ENCODE measurements around the gene CADPS2.
"Not testable (repeated sequence)": the region's sequence is repeated elsewhere in the genome, so short reads cannot be mapped to it uniquely, and the experiment has no call there.

The CADPS2 gene

DNA sequence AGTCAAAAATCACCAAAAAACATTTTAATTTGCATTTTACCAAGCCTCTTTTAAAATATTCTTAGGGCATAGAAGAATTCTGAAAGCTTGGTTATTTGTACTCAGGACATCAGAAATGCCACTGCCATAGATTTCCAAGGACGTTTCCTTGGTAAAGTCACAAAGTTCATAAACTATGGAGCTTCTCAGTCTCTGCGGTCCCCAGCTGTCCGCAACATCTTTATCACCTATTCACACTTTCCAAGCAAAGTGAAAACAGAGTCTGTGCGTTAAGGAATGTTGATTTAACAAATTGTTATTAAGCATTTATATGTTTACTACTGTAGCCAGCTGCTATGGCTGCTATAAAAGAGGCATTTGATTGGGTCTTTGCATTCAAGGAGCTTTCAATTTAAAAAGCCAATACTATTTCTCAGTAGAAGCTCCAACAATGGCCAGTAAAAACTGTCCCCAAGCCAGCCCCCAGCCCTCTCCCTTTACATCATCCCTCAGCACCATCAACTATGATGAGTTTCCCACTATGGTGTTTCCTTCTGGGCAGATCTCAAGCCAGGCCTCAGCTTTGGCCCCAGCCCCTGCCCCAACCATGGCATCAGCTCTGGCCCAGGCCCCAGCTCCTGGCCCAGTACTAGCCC is 36.8 kb downstream of the CADPS2 start:
- no peak for DNase-seq

DNA sequence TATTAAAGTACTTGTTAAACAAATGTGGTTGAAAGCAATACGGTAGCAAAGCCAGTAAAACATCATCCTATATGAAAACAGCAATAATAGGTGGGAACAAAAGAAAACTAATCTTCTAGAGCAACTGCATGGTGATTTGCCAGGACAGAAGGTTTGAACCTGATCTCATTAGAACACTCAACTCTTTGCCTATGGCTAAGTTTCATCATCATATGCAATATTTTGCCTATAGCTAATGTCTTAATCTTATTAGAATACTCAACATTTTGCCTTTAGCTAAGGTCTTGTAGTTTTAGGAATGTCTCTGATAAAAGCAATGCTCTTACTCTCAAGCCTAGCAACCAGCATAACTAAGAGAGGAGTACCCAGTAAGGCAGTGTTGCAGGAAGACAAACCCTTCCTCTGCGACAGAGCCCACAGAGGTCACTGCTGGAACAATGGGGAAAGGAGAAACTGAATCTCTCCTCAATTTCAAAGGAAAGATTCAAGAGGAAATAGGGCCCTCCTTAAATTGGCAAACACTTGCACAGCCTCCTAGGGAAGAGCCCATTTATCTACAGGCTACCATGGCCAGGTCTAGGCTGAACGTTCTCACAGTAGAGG is 38.3 kb downstream of the CADPS2 start:
- DNase-seq, result no peak

GRCh38 chr7:122846591-122846990 is 39.7 kb downstream of the CADPS2 start:
- DNase-seq, result no peak

DNA sequence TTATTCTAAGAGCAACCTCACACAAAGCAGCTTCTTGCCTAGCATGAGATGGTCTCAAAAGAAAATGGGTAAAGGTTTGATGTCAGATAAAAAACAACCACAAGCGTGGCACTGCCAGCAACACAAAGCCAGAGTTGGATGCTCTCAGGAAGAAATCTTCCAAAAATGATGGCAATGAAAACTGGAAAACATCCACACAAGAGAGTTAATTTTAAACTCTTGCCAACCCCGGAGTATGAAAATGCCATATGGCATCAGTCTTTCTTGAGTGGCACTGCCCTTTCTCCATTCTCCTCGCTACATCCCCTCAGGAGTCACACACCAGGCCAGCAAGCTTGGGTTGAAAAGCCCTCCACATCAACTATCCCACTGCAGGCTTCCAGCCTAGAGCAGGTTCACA is 41.0 kb downstream of the CADPS2 start:
- DNase-seq, result no peak

DNA sequence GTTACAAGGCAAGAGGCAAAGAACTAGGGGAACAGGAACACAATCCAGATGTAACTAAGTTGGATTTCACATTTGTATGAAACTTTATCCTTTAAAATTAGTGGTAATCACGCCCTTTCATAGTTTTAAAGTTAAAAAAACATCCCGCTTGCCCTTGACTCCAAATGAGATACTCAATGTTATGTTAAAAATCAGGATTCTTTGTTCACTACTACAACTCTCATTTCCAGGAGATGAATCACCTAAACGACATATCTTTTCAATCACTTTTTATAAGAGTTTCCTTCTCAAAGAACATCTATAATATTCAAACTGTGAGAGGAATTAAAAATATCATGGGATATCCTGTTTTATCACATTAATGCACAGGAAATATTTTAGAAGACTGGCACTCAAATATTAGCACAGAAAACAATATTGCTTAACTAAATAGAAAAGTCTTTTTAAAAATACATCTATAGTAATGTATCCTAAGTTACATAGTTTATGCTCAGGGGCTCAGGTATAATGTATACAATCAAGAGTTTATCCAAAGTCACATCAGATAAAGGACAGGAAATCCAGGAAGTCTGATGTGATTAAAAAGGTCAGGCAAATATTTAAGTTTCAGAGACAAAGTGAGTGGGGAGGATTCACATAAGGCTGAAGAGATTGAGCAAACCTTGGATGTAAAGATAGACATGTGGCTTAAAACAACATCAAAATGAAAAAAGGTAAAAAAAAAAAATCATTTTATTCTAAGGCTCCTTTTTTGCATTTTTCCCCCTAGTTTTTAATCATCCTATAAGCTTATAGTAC is 41.9 kb downstream of the CADPS2 start:
- DNase-seq, result no peak

DNA sequence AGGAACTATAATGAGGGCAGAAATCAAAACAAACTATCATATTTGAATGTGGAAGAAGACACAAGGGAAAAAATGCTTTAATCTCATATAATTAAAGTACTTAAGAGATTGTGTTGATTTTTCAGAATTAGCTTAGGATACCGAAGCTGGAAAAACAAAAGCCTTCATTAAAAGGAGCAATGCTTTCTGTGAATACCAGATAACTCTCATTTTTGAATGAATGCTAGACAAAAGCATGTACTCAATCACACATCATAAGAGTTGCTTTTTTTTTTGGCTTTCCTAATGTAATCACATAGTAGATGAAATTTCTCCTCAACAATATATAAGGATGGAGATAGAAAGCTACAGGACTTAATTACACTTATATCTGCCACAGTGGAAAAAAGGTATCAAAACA is 43.3 kb downstream of the CADPS2 start:
- no peak for DNase-seq

DNA sequence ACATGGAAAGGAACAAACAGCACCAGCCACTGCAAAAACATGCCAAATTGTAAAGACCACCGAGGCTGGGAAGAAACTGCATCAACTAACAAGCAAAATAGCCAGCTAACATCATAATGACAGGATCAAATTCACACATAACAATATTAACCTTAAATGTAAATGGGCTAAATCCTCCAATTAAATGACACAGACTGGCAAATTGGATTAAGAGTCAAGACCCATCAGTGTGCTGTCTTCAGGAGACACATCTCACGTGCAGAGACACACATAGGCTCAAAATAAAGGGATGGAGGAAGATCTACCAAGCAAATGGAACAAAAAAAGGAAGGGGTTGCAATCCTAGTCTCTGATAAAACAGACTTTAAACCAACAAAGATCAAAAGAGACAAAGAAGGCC is 50.0 kb downstream of the CADPS2 start:
- DNase-seq, result not testable (repeated sequence)

DNA sequence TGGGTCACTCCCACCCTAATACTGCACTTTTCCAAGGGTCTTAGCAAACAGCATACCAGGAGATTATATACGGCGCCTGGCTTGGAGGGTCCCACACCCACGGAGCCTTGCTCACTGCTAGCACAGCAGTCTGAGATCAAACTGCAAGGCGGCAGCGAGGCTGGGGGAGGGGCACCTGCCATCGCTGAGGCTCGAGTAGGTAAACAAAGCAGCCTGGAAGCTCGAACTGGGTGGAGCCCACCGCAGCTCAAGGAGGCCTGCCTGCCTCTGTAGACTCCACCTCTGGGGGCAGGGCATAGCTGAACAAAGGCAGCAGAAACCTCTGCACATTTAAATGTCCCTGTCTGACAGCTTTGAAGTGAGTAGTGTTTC is 51.7 kb downstream of the CADPS2 start:
- not testable (repeated sequence) for DNase-seq

DNA sequence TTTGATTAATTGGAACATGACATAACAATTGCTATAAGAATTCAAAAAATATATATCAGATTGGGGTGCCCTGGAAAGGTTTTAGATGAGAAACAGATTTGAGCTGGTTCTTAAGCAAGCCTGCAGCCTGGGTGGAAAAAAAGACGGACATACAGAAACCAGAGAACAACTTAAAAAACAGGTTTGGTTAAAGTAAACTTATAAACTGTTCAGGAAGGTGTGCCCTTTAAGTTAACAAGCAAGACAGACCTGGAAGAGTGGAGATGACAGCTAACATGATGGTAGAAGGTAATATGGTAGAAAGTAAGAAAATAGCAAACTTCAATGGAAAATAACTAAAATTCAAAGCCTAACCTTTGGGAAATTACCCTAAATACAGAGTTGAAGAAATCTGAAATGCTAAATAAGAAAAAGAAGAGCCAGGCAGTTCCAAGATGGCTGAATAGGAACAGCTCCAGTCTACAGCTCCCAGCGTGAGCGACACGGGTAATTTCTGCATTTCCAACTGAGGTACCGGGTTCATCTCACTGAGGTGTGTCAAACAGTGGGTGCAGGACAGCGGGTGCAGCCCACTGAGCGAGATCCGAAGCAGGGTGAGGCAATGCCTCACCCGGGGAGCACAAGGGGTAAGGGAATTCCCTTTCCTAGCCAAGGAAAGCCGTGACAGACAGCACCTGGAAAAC is 52.2 kb downstream of the CADPS2 start:
- no peak for DNase-seq

GRCh38 chr7:122831436-122831835 is 54.8 kb downstream of the CADPS2 start:
- no peak for DNase-seq

- DNase-seq, result no peak
Observed at GRCh38 chr7:122829962-122830361, 56.3 kb downstream of the CADPS2 start.

- DNase-seq, result no peak
Observed at GRCh38 chr7:122827763-122828162, 58.5 kb downstream of the CADPS2 start.

DNA sequence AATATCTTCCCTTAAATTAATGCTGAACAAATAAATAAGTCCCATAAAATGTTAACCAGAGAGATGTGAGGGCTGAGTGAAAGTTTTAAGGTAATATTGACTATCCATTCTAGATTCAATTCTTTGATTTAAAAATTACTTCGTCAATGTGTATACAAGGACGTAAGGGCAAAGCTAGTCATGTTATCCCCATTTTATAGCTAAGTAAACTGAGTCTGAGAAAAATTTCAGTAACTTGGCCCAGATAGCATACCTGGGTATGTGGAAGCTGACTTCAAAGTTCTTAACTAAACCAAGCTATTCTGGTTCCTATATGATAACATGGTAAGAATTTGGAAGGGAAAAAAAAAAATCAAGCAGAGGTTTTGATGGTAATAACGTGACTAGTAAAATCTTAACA is 72.4 kb downstream of the CADPS2 start:
- no peak for DNase-seq

- DNase-seq, result no peak
Observed at GRCh38 chr7:122803851-122804250, 82.4 kb downstream of the CADPS2 start.

DNA sequence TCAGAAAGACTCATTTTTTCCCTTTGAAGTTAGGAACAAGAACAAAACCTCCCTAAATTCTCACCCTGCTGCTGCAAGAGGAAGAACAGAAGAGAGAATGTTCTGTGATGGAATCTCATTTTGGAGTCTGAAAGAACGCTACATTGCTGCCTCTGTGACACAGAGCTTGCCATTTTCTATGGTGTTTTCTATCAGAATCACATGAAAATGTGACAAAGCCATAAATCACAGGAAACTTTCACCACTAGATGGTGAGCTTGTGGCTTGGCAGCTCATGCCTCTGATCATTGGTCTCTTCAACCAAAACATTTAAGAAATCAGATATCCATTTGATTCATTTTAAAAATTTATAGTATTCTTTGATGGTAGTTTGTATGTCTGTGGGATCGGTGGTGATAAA is 82.9 kb downstream of the CADPS2 start:
- DNase-seq, result peak in 1 of 2 experiments; percentile 36

- no peak for DNase-seq
Observed at GRCh38 chr7:122802301-122802751, 83.9 kb downstream of the CADPS2 start.

- DNase-seq, result no peak
Observed at GRCh38 chr7:122791959-122792545, 94.2 kb downstream of the CADPS2 start.

DNA sequence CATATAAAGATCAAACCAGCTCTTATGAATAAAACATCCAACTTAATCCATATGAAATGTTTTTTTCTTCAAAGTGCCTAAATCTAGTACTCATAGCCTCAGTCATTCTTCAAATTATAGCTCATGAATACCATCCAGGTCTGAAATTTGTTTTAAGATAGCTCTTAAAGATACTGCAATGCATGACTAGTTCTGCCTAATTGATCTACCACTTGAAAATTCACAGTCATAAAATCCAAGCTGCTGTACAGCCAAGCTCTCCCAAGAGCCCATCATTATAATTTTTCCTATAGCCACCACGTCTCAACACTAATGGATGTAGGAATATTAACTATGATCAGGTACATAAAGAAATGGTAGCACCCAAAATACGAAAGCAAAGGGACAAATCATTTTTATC is 95.7 kb downstream of the CADPS2 start:
- no peak for DNase-seq

DNA sequence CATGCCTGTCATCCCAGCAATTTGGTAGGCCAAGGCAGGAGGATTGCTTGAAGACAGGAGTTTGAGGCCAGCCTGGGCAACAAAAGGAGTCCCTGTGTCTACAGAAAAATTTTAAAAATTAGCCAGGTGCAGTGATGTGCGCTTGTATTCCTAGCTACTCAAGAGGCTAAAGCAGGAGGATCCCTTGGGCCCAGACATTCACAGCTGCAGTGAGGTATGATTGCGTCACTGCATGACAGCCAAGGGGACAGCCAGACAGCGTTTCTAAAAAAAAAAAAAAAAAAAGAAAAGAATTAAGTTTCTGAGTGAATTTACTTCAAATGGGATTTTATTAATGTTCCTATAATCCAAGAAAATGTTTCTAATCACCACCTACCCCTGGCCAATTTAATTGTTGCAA is 96.1 kb downstream of the CADPS2 start:
- DNase-seq, result no peak

DNA sequence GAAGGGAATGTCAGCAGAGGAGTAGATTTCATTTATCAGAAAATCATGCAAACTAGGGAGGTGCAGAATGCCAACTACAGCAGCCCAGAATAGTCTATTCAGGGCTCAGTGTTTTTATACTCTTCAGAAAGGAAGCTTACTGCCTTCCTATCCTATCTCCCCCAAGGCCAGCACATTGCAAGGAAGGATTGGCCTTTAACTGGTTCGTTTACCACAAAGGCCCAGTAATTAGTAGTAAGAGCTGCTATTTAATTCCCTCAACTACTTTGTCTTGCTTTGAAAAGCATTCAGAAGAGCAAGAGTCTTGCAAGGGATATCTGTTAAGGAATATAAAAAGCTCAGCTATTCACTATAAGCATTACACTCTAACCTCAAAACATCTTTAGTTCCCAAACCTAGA is 97.1 kb downstream of the CADPS2 start:
- no peak for DNase-seq

DNA sequence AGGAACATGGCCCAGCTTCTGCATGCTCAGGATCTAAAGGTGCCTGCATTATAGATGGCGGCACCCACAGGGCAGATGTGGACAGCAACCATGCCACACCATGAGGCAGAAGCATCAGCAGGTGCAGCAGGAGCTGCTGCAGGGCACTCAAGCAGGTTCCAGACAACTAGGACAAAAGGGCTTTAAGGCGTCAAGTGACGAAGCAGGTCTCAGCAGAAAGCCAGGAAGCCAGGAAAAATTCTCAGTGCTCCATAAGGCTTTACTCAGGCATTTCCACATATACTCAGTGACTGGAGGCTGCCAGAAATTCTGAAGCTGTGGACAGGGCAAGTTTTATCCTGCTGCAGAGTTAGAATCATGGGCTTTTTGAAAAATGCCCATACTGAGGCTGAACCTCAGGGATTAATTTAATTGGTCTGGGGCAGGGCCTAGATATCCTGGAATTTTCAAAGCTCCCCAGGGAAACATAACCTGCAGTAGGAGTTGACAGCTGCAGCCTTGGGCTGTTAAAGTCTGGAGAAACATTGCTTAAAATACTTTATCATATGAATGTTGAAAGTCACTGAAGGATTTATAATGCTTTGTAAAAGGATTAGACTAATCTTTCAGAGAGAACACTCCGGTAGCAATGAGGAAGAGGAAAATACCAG is 115.4 kb downstream of the CADPS2 start:
- no peak for DNase-seq

DNA sequence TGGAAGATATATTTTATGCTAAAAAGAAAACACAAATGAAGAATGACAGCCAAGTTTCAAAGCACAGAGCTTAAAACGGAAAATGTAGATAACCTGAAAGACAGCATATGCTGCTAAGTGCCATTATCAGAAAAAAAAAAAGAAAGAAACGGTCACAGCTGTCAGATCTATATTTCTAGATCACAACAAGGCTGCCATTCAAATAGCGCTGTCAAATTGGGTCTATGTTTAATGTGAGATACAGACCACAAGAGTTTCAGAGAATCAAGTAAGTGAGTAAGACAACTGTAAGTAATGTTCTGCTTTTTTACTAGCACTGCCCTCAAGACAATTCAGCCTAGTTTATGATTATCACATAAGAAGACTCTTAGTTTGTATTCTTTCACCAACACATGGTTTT is 117.4 kb downstream of the CADPS2 start:
- no peak for DNase-seq

DNA sequence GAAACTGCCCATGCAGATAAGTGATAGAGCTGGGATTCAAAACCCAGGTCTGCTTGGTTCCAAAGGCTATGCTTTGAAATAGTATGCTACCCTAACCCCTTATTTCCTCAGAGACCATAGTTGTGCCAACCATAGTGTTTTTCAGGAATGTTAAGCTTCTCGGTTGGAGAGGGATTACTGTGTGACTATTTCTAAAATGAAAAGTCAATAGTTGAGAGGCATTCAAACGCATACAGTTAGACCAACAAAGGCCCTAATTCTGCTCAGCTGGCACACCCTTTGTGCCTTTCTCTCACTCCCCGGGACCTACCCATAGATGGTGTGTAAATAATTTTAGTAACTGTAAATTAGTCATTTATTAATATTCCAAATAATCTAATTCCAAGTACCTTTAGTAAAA is 118.9 kb downstream of the CADPS2 start:
- DNase-seq, result no peak

All from Kasumi-1 (cell line).